ENCODE data around the gene RPL39L.

RPL39L gene

GRCh38 chr3:187077085-187077484 is 62.2 kb downstream of the RPL39L start:
- Mint-ChIP-seq H3K27ac (no peak overlapping the region), H3K4me1 (ENCODE audit: low read depth) (peaks cover 3% of the 10 kb centered on the region), H3K27me3 (no peaks in the 10 kb centered on the region), H3K36me3 (ENCODE audit: low read depth) (peaks cover 80% of the 10 kb centered on the region), H3K9me3 (no peaks in the 10 kb centered on the region), H3K4me3 (no peak overlapping the region)
- intact Hi-C loops (cut with micrococcal nuclease), result no loop called here

- Mint-ChIP-seq H3K36me3 (ENCODE audit: low read depth) (peaks cover 85% of the 10 kb centered on the region), H3K4me3 (no peak overlapping the region), H3K27ac (no peak overlapping the region), H3K27me3 (no peaks in the 10 kb centered on the region), H3K9me3 (no peaks in the 10 kb centered on the region), H3K4me1 (ENCODE audit: low read depth) (no peaks in the 10 kb centered on the region)
- intact Hi-C loops (cut with micrococcal nuclease), result no loop called here
These were observed 63.0 kb downstream of the RPL39L start for GRCh38 chr3:187076297-187076696.

- Mint-ChIP-seq H3K27ac (no peak overlapping the region), H3K4me3 (no peak overlapping the region), H3K9me3 (peaks cover 2% of the 10 kb centered on the region), H3K4me1 (ENCODE audit: low read depth) (peaks cover 5% of the 10 kb centered on the region), H3K36me3 (ENCODE audit: low read depth) (peaks cover 97% of the 10 kb centered on the region), H3K27me3 (no peaks in the 10 kb centered on the region)
- intact Hi-C loops (cut with micrococcal nuclease), result no loop called here
These were observed 64.5 kb downstream of the RPL39L start for GRCh38 chr3:187074846-187075245.

GRCh38 chr3:187073581-187074098 is 65.7 kb downstream of the RPL39L start:
- H3K27me3 Mint-ChIP-seq, result no peaks in the 10 kb centered on the region
- intact Hi-C loops (cut with micrococcal nuclease), result no loop called here
- no peak overlapping the region for H3K27ac Mint-ChIP-seq
- peaks cover 97% of the 10 kb centered on the region for H3K36me3 Mint-ChIP-seq (ENCODE audit: low read depth)
- H3K4me3 Mint-ChIP-seq, result no peak overlapping the region
- peaks cover 11% of the 10 kb centered on the region for H3K9me3 Mint-ChIP-seq
- peaks cover 11% of the 10 kb centered on the region for H3K4me1 Mint-ChIP-seq (ENCODE audit: low read depth)

- Mint-ChIP-seq H3K27ac (no peak overlapping the region), H3K9me3 (peaks cover 11% of the 10 kb centered on the region), H3K27me3 (no peaks in the 10 kb centered on the region), H3K4me3 (no peak overlapping the region), H3K4me1 (ENCODE audit: low read depth) (peaks cover 11% of the 10 kb centered on the region), H3K36me3 (ENCODE audit: low read depth) (peaks cover 97% of the 10 kb centered on the region)
- intact Hi-C loops (cut with micrococcal nuclease), result no loop called here
These were observed 66.8 kb downstream of the RPL39L start for GRCh38 chr3:187072511-187072910.

- no peak overlapping the region for H3K4me3 Mint-ChIP-seq
- no peaks in the 10 kb centered on the region for H3K27me3 Mint-ChIP-seq
- intact Hi-C loops (cut with micrococcal nuclease), result no loop called here
- H3K4me1 Mint-ChIP-seq (ENCODE audit: low read depth), result peaks cover 11% of the 10 kb centered on the region
- H3K27ac Mint-ChIP-seq, result no peak overlapping the region
- peaks cover 11% of the 10 kb centered on the region for H3K9me3 Mint-ChIP-seq
- peaks cover 97% of the 10 kb centered on the region for H3K36me3 Mint-ChIP-seq (ENCODE audit: low read depth)
These were observed 67.2 kb downstream of the RPL39L start for GRCh38 chr3:187072102-187072501.

All from dendritic cell treated with granulocyte-macrophage colony-stimulating factor and Interleukin-4, amounts not matched to agents 40 ng/mL and 50 ng/mL, for 4 days (primary cell).